Natural killer cell (primary cell): ENCODE data around the gene RYR2. TPM values are rescaled to one million over a fixed set of nuclear protein-coding genes. Genes with fewer than 3 reads are reported as not detected.
A peak's percentile ranks its signal among the peaks of the same experiment; 100 is the strongest.

Experiments used
- ATAC-seq, 3 donors: fragments of 150-1000 bp in 2 of 3; fragments of 200-7000 bp in 1 of 3; cut with Tn5 transposase; 1 replicate in 1 of 3; 2 replicates in 2 of 3; pipeline ENCODE4 v1.10.0; 2021; ENCODE audit warnings: mild to moderate bottlenecking in 2 of 3, moderate library complexity in 2 of 3
- DNase-seq, 2 donors: peaks; one replicate each; pipeline versions ENCODE4 v3.0.0 to v3.0.0-alpha.2; 2013 to 2021; ENCODE audit warnings: mixed read lengths in 1 of 2
- H3K27ac ChIP-seq: one replicate; pipeline ENCODE4 v1.5.1; 2013; ENCODE audit warnings: mild to moderate bottlenecking, low read length
- H3K27me3 ChIP-seq: one replicate; pipeline ENCODE4 v1.6.1; 2013; ENCODE audit warnings: low read length; ENCODE audit not compliant: control insufficient read depth, insufficient read depth
- H3K36me3 ChIP-seq: one replicate; pipeline ENCODE4 v1.6.1; 2013; ENCODE audit warnings: low read length; ENCODE audit not compliant: control insufficient read depth, insufficient read depth
- H3K4me1 ChIP-seq: one replicate; pipeline ENCODE4 v1.6.1; 2013; ENCODE audit warnings: low read length; ENCODE audit not compliant: control insufficient read depth, insufficient read depth
- H3K4me3 ChIP-seq: one replicate; pipeline ENCODE4 v1.5.1; 2013; ENCODE audit warnings: low read length
- H3K9me3 ChIP-seq: one replicate; pipeline ENCODE4 v1.6.1; 2013; ENCODE audit warnings: low read length; ENCODE audit not compliant: control insufficient read depth, insufficient read depth
- H3K27ac Mint-ChIP-seq, 2 donors: one replicate each; pipeline ENCODE4 v1.8.0; 2022; ENCODE audit warnings: mild to moderate bottlenecking in 2 of 2, mixed read lengths in 2 of 2, moderate library complexity in 1 of 2
- H3K27me3 Mint-ChIP-seq, 2 donors: one replicate each; pipeline ENCODE4 v1.8.0; 2022; ENCODE audit warnings: low read depth in 2 of 2, mixed read lengths in 2 of 2
- H3K36me3 Mint-ChIP-seq: one replicate; pipeline ENCODE4 v1.8.0; 2022; ENCODE audit warnings: mixed read lengths
- H3K4me1 Mint-ChIP-seq, 2 donors: one replicate each; pipeline ENCODE4 v1.8.0; 2022; ENCODE audit warnings: mixed read lengths in 2 of 2
- H3K4me3 Mint-ChIP-seq: one replicate; pipeline ENCODE4 v1.8.0; 2022; ENCODE audit warnings: mild to moderate bottlenecking, moderate library complexity, mixed read lengths
- H3K9me3 Mint-ChIP-seq, 2 donors: one replicate each; pipeline ENCODE4 v1.8.0; 2022; ENCODE audit warnings: mixed read lengths in 2 of 2
- WGBS: methylation state at CpG from one replicate; pipeline ENCODE4 v1.1.7; 2013; ENCODE audit warnings: missing lambda C conversion rate; ENCODE audit not compliant: insufficient coverage; 5-methylcytosine and 5-hydroxymethylcytosine counted together
- intact Hi-C: fragments of 100-400 bp; cut with micrococcal nuclease; formaldehyde crosslinking; loops from one replicate; pipeline ENCODE4 v1.14.2; 2022
- total RNA-seq, 4 donors: library from RNA; stranded (reverse); fragments of 120-200 nt in 1 of 4; gene quantifications; one replicate each; pipeline versions ENCODE4 v1.2.3 to v1.2.4, GENCODE V29; 2013 to 2022
- TF ChIP-seq, protein P1 (sequence below): fragments of 200-600 bp; IDR thresholded peaks from one replicate; pipeline ENCODE4 v1.8.0; 2022; ENCODE audit warnings: antibody characterized with exemption

RYR2 gene
- total RNA-seq, 3 donors from 2014 or later (not counting 1 experiment from before 2014, with no cell fraction given) = 0.13 to 1.2 (median 0.38) TPM

DNA sequence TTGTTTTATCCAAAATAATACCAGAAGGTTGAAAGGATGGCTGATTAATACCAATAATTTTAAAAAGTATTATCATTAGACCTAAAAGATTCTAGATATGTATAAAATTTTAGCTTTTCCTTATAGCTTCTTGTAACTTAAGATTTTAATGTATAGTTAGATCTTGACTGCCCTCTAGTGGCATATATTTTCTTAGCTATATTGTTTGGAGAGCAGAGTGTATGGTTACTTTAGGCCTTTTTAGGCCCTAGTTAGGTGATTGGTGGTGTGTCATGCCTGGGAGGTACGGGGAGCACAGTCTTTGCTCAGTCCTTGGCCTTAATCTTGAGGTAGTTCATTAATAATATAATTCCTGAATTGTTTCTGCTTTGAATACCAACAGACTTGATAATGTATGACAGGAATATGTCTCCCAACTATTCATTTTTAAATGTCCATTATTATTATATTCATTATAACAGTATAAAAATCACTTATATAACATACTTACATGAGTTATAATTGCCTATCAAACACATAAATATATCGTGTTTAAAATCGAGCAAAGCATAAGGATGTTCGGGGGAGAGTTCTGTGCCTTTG lies 520.3 kb downstream of the RYR2 start:
- Histone ChIP-seq H3K4me3 (no peak overlapping the region), H3K9me3 (no peaks in the 10 kb centered on the region), H3K27me3 (no peaks in the 10 kb centered on the region), H3K27ac (no peak overlapping the region), H3K36me3 (no peaks in the 10 kb centered on the region), H3K4me1 (no peaks in the 10 kb centered on the region)
- ATAC-seq = peak in 2 of 3 donors; percentile 34 to 64
- peaks cover 0 to 5% of the 10 kb centered on the region in 2 donors for H3K27me3 Mint-ChIP-seq
- no peaks in the 10 kb centered on the region for H3K36me3 Mint-ChIP-seq
- DNase-seq = peak in 1 of 2 donors; percentile 66
- H3K27ac Mint-ChIP-seq = no peak overlapping the region
- H3K4me3 Mint-ChIP-seq = no peak overlapping the region
- intact Hi-C loops = loop anchor here (5.0 kb wide), 2 partner anchors 805 to 1460 kb away; no protein-coding TSS in a partner anchor
- H3K9me3 Mint-ChIP-seq = no peaks in the 10 kb centered on the region
- no peaks in the 10 kb centered on the region for H3K4me1 Mint-ChIP-seq
- TF ChIP-seq, protein P1, sequence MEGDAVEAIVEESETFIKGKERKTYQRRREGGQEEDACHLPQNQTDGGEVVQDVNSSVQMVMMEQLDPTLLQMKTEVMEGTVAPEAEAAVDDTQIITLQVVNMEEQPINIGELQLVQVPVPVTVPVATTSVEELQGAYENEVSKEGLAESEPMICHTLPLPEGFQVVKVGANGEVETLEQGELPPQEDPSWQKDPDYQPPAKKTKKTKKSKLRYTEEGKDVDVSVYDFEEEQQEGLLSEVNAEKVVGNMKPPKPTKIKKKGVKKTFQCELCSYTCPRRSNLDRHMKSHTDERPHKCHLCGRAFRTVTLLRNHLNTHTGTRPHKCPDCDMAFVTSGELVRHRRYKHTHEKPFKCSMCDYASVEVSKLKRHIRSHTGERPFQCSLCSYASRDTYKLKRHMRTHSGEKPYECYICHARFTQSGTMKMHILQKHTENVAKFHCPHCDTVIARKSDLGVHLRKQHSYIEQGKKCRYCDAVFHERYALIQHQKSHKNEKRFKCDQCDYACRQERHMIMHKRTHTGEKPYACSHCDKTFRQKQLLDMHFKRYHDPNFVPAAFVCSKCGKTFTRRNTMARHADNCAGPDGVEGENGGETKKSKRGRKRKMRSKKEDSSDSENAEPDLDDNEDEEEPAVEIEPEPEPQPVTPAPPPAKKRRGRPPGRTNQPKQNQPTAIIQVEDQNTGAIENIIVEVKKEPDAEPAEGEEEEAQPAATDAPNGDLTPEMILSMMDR = peak; percentile 79
- 49% methylated on average over 4 of the region's 4 CpGs for WGBS

- H3K36me3 ChIP-seq = no peaks in the 10 kb centered on the region
- ATAC-seq (no peak), DNase-seq (no peak)
- Mint-ChIP-seq H3K27me3 (peaks cover 0 to 3% of the 10 kb centered on the region in 2 donors), H3K9me3 (no peaks in the 10 kb centered on the region), H3K36me3 (no peaks in the 10 kb centered on the region), H3K27ac (no peak overlapping the region), H3K4me1 (no peaks in the 10 kb centered on the region), H3K4me3 (no peak overlapping the region)
- intact Hi-C loops = no loop called here
- WGBS = 68% methylated on average over 7 of the region's 7 CpGs
- no peaks in the 10 kb centered on the region for H3K27me3 ChIP-seq
- no peak overlapping the region for H3K27ac ChIP-seq
- H3K4me1 ChIP-seq = no peaks in the 10 kb centered on the region
- no peak overlapping the region for H3K4me3 ChIP-seq
- no peaks in the 10 kb centered on the region for H3K9me3 ChIP-seq
- TF ChIP-seq, protein P1 = no peak
These were observed 523.3 kb downstream of the RYR2 start for GRCh38 chr1:237565236-237565635.

GRCh38 chr1:237566581-237566980 lies 524.6 kb downstream of the RYR2 start:
- TF ChIP-seq, protein P1 = no peak
- H3K27me3 Mint-ChIP-seq = no peaks in the 10 kb centered on the region
- Histone ChIP-seq H3K36me3 (no peaks in the 10 kb centered on the region), H3K27ac (no peak overlapping the region), H3K4me1 (no peaks in the 10 kb centered on the region), H3K27me3 (no peaks in the 10 kb centered on the region), H3K4me3 (no peak overlapping the region), H3K9me3 (no peaks in the 10 kb centered on the region)
- no peaks in the 10 kb centered on the region for H3K9me3 Mint-ChIP-seq
- WGBS = 87% methylated on average over 14 of the region's 14 CpGs
- no peak for DNase-seq
- no peaks in the 10 kb centered on the region for H3K4me1 Mint-ChIP-seq
- H3K36me3 Mint-ChIP-seq = no peaks in the 10 kb centered on the region
- intact Hi-C loops = no loop called here
- H3K4me3 Mint-ChIP-seq = no peak overlapping the region
- H3K27ac Mint-ChIP-seq = no peak overlapping the region
- no peak for ATAC-seq

GRCh38 chr1:237568955-237569354 lies 527.0 kb downstream of the RYR2 start:
- H3K9me3 ChIP-seq = no peaks in the 10 kb centered on the region
- H3K36me3 Mint-ChIP-seq = no peaks in the 10 kb centered on the region
- H3K27me3 ChIP-seq = no peaks in the 10 kb centered on the region
- ATAC-seq (no peak), DNase-seq (no peak)
- H3K27me3 Mint-ChIP-seq = peaks cover 0 to 3% of the 10 kb centered on the region in 2 donors
- no peaks in the 10 kb centered on the region for H3K36me3 ChIP-seq
- 80% methylated on average over 9 of the region's 9 CpGs for WGBS
- H3K27ac Mint-ChIP-seq = no peak overlapping the region
- H3K9me3 Mint-ChIP-seq = no peaks in the 10 kb centered on the region
- H3K4me1 Mint-ChIP-seq = no peaks in the 10 kb centered on the region
- no peak overlapping the region for H3K4me3 Mint-ChIP-seq
- no peak overlapping the region for H3K4me3 ChIP-seq
- TF ChIP-seq, protein P1 = no peak
- no peaks in the 10 kb centered on the region for H3K4me1 ChIP-seq
- no peak overlapping the region for H3K27ac ChIP-seq
- intact Hi-C loops = no loop called here
